ENCODE data around the gene COL15A1. TPM values are rescaled to one million over a fixed set of nuclear protein-coding genes. Genes with fewer than 3 reads are reported as not detected.
"Not testable (repeated sequence)": the region's sequence is repeated elsewhere in the genome, so short reads cannot be mapped to it uniquely, and the experiment has no call there.

The COL15A1 gene
- total RNA-seq, 1 donor from 2014 or later, result 0.06 TPM

GRCh38 chr9:98900725-98901124 lies 43.0 kb upstream of the COL15A1 start:
- no peak for TF ChIP-seq CTCF (conservative IDR thresholded peaks at IDR 0.05; ENCODE audit: low read depth, low read length)
- no peak overlapping the region for H3K4me3 ChIP-seq (ENCODE audit: low read depth, low read length)

GRCh38 chr9:98901843-98902242 lies 41.9 kb upstream of the COL15A1 start:
- not testable (repeated sequence) for DNase-seq (ENCODE audit: low read depth); H3K4me3 ChIP-seq (ENCODE audit: low read depth, low read length)

More at GRCh38 chr9:98900725-98901124, 43.0 kb upstream of the COL15A1 start:
- DNase-seq (ENCODE audit: low read depth), result no peak

- DNase-seq (ENCODE audit: low read depth), result no peak
- H3K4me3 ChIP-seq (ENCODE audit: low read depth, low read length), result no peak overlapping the region
- no peak for TF ChIP-seq CTCF (conservative IDR thresholded peaks at IDR 0.05; ENCODE audit: low read depth, low read length)
These were observed 41.2 kb upstream of the COL15A1 start for GRCh38 chr9:98902516-98902915.

- no peak for DNase-seq (ENCODE audit: low read depth)
- TF ChIP-seq CTCF (conservative IDR thresholded peaks at IDR 0.05; ENCODE audit: low read depth, low read length), result no peak
- no peak overlapping the region for H3K4me3 ChIP-seq (ENCODE audit: low read depth, low read length)
These were observed 40.8 kb upstream of the COL15A1 start for GRCh38 chr9:98902925-98903324.

GRCh38 chr9:98903961-98904411 lies 39.7 kb upstream of the COL15A1 start:
- no peak for DNase-seq (ENCODE audit: low read depth)
- no peak for TF ChIP-seq CTCF (conservative IDR thresholded peaks at IDR 0.05; ENCODE audit: low read depth, low read length)
- no peak overlapping the region for H3K4me3 ChIP-seq (ENCODE audit: low read depth, low read length)

GRCh38 chr9:98905015-98905414 lies 38.7 kb upstream of the COL15A1 start:
- DNase-seq (ENCODE audit: low read depth), result no peak
- no peak for TF ChIP-seq CTCF (conservative IDR thresholded peaks at IDR 0.05; ENCODE audit: low read depth, low read length)
- no peak overlapping the region for H3K4me3 ChIP-seq (ENCODE audit: low read depth, low read length)

- no peak for DNase-seq (ENCODE audit: low read depth)
These were observed 37.2 kb upstream of the COL15A1 start for GRCh38 chr9:98906273-98907040.

More at GRCh38 chr9:98906273-98907040, 37.2 kb upstream of the COL15A1 start:
- no peak for TF ChIP-seq CTCF (conservative IDR thresholded peaks at IDR 0.05; ENCODE audit: low read depth, low read length)
- H3K4me3 ChIP-seq (ENCODE audit: low read depth, low read length), result no peak overlapping the region

Measured in epithelial cell of proximal tubule (primary cell).